HG03159 (cell line): Measurements from ENCODE around the gene GRHL1.

Source experiments
- ATAC-seq: cut with Tn5 transposase; IDR thresholded peaks from one replicate; pipeline ENCODE4 v1.9.1; 2021; ENCODE audit warnings: mild to moderate bottlenecking, moderate library complexity; ENCODE audit not compliant: unreplicated experiment

The GRHL1 gene

GRCh38 chr2:9971105-9971818, 19.8 kb downstream of the GRHL1 start:
- ATAC-seq: no peak

- no peak for ATAC-seq
Measured at GRCh38 chr2:9971890-9972289, 20.4 kb downstream of the GRHL1 start.

- no peak for ATAC-seq
Measured at GRCh38 chr2:9972621-9973479, 21.4 kb downstream of the GRHL1 start.

GRCh38 chr2:9973690-9974089, 22.2 kb downstream of the GRHL1 start:
- no peak for ATAC-seq

- no peak for ATAC-seq
Measured at GRCh38 chr2:9974343-9974742, 22.9 kb downstream of the GRHL1 start.

- ATAC-seq: no peak
Measured at GRCh38 chr2:9975328-9975727, 23.8 kb downstream of the GRHL1 start.

- no peak for ATAC-seq
Measured at GRCh38 chr2:9975805-9976447, 24.4 kb downstream of the GRHL1 start.

GRCh38 chr2:9979977-9980376, 28.5 kb downstream of the GRHL1 start:
- ATAC-seq: no peak

- ATAC-seq: no peak
Measured at GRCh38 chr2:9980520-9980919, 29.0 kb downstream of the GRHL1 start.

- ATAC-seq: no peak
Measured at GRCh38 chr2:9981655-9982054, 30.2 kb downstream of the GRHL1 start.

GRCh38 chr2:9982248-9982647, 30.8 kb downstream of the GRHL1 start:
- ATAC-seq: no peak

GRCh38 chr2:9982891-9983290, 31.4 kb downstream of the GRHL1 start:
- no peak for ATAC-seq

GRCh38 chr2:9983401-9984216, 32.1 kb downstream of the GRHL1 start:
- no peak for ATAC-seq

- ATAC-seq: no peak
Measured at GRCh38 chr2:9984217-9984739, 32.8 kb downstream of the GRHL1 start.

GRCh38 chr2:9984871-9985480, 33.5 kb downstream of the GRHL1 start:
- no peak for ATAC-seq

- ATAC-seq: no peak
Measured at GRCh38 chr2:9985531-9986328, 34.2 kb downstream of the GRHL1 start.

GRCh38 chr2:9988320-9988719, 36.8 kb downstream of the GRHL1 start:
- no peak for ATAC-seq

- ATAC-seq: no peak
Measured at GRCh38 chr2:9990736-9991135, 39.2 kb downstream of the GRHL1 start.

GRCh38 chr2:9991221-9991620, 39.7 kb downstream of the GRHL1 start:
- no peak for ATAC-seq
